PC-9 (cell line): ENCODE data around the gene FMNL1. TPM values are rescaled to one million over a fixed set of nuclear protein-coding genes. Genes with fewer than 3 reads are reported as not detected.
A peak's percentile ranks its signal among the peaks of the same experiment; 100 is the strongest.

Source experiments
- BruUV-seq: library from RNA; stranded (reverse); fragments of 400-500 nt; replicated peaks from 2 replicates; lab custom pipeline; 2021; lab: Mats Ljungman, UMichigan
- CTCF ChIA-PET: fragments of 300-600 bp; sonication (Branson Sonifier 250); formaldehyde crosslinking; loops from one replicate; lab custom pipeline; 2022; ENCODE audit warnings: antibody characterized with exemption; lab: Charles Lee
- POLR2A ChIA-PET: fragments of 300-600 bp; sonication (Branson Sonifier 250); formaldehyde crosslinking; loops from one replicate; lab custom pipeline; 2022; ENCODE audit warnings: antibody characterized with exemption; ENCODE audit not compliant: unreplicated experiment; lab: Charles Lee
- DNase-seq, 2 experiments: peaks; one replicate each; pipeline versions ENCODE4 v3.0.0 to v3.0.0-alpha.2; 2015 to 2022; ENCODE audit warnings: mixed read lengths in 1 of 2
- H2AFZ ChIP-seq: fragments of 200-600 bp; sonication (generic); 2 replicates; pipeline ENCODE4 v1.8.1; 2017; ENCODE audit warnings: antibody characterized with exemption
- H3F3A ChIP-seq: fragments of 200-600 bp; sonication (generic); 2 replicates; pipeline ENCODE4 v1.8.1; 2017; ENCODE audit warnings: antibody characterized with exemption, mild to moderate bottlenecking, low read depth; ENCODE audit not compliant: insufficient read depth
- H3K27ac ChIP-seq: fragments of 200-600 bp; sonication (generic); 2 replicates; pipeline ENCODE4 v1.6.1; 2016; ENCODE audit warnings: mixed run types
- H3K27me3 ChIP-seq: fragments of 200-600 bp; sonication (generic); 2 replicates; pipeline ENCODE4 v1.6.1; 2016; ENCODE audit warnings: low read depth, mixed run types; ENCODE audit not compliant: insufficient read depth
- H3K36me3 ChIP-seq: fragments of 200-600 bp; sonication (generic); 2 replicates; pipeline ENCODE4 v1.6.1; 2016; ENCODE audit warnings: low read depth, mixed run types
- H3K4me1 ChIP-seq: fragments of 200-600 bp; sonication (generic); replicated peaks from 2 replicates; pipeline ENCODE4 v1.6.1; 2016; ENCODE audit warnings: mixed run types; ENCODE audit not compliant: insufficient read depth
- H3K4me2 ChIP-seq: fragments of 200-600 bp; sonication (generic); 2 replicates; pipeline ENCODE4 v1.6.1; 2017; ENCODE audit warnings: mixed run types
- H3K4me3 ChIP-seq: fragments of 200-600 bp; sonication (generic); 2 replicates; pipeline ENCODE4 v1.6.1; 2016; ENCODE audit warnings: mixed run types
- H3K79me2 ChIP-seq: fragments of 200-600 bp; sonication (generic); 2 replicates; pipeline ENCODE4 v1.6.1; 2017; ENCODE audit warnings: low read depth, mixed run types
- H3K9me2 ChIP-seq: fragments of 200-600 bp; sonication (generic); 2 replicates; pipeline ENCODE4 v1.8.1; 2017; ENCODE audit warnings: mild to moderate bottlenecking; ENCODE audit not compliant: insufficient read depth
- H3K9me3 ChIP-seq: fragments of 200-600 bp; sonication (generic); 2 replicates; pipeline ENCODE4 v1.8.1; 2016; ENCODE audit warnings: low read depth; ENCODE audit not compliant: insufficient read depth
- H4K20me1 ChIP-seq: fragments of 200-600 bp; sonication (generic); 2 replicates; pipeline ENCODE4 v1.8.1; 2017; ENCODE audit not compliant: insufficient read depth
- CTCF ChIP-seq: fragments of 200-600 bp; sonication (generic); conservative IDR thresholded peaks from 2 replicates; pipeline ENCODE4 v1.6.1; 2017; ENCODE audit warnings: mixed run types, antibody characterized with exemption, mild to moderate bottlenecking, moderate library complexity
- EZH2 ChIP-seq: fragments of 200-600 bp; sonication (generic); IDR thresholded peaks from 2 replicates; pipeline ENCODE4 v1.8.0; 2017; ENCODE audit warnings: antibody characterized with exemption, low read depth
- intact Hi-C: fragments of 100-400 bp; cut with micrococcal nuclease; formaldehyde crosslinking; loops from one replicate; pipeline ENCODE4 v1.10.0; 2022; ENCODE audit not compliant: unreplicated experiment
- total RNA-seq: library from RNA; stranded (reverse); gene quantifications from 2 replicates; pipeline ENCODE4 v1.2.3, GENCODE V29; 2021

FMNL1 gene
- total RNA-seq, 1 experiment from 2014 or later, result 12.9 TPM

GRCh38 chr17:45296833-45297124 is 75.1 kb downstream of the FMNL1 start:
- peaks cover 99% of the 10 kb centered on the region for H3K79me2 ChIP-seq
- peak in 1 of 2 experiments; percentile 57 for DNase-seq
- H3K4me2 ChIP-seq, result peak overlapping the region; percentile 59
- no peaks in the 10 kb centered on the region for H3K9me2 ChIP-seq
- H3K4me3 ChIP-seq, result no peak overlapping the region
- H4K20me1 ChIP-seq, result peaks cover 12% of the 10 kb centered on the region
- no peaks in the 10 kb centered on the region for H3K9me3 ChIP-seq
- H3K27ac ChIP-seq, result peak overlapping the region; percentile 82
- TF ChIP-seq EZH2 (no peak), CTCF (no peak)
- intact Hi-C loops, result no loop called here
- H3K4me1 ChIP-seq, result peaks cover 61% of the 10 kb centered on the region
- H3K27me3 ChIP-seq, result no peaks in the 10 kb centered on the region
- ChIA-PET POLR2A (no interaction called here), CTCF (no interaction called here)
- peaks cover 33% of the 10 kb centered on the region for H3K36me3 ChIP-seq
- H2AFZ ChIP-seq, result no peak overlapping the region
- H3F3A ChIP-seq, result peaks cover 75% of the 10 kb centered on the region
- BruUV-seq, result no TSS peak

Other genes with a start within 250 kb of the FMNL1 start
- gene DCAKD, start 170.3 kb upstream of the FMNL1 start, total RNA-seq, result 57.9 and 68.8 TPM in 2 replicates
- 103 and 132 TPM in 2 replicates for gene NMT1, start 160.6 kb upstream of the FMNL1 start, total RNA-seq
- 92.4 and 138 TPM in 2 replicates for gene PLCD3, start 89.4 kb upstream of the FMNL1 start, total RNA-seq
- 14.6 and 19.5 TPM in 2 replicates for gene ACBD4, start 86.2 kb upstream of the FMNL1 start, total RNA-seq
- 49.3 and 64.9 TPM in 2 replicates for gene HEXIM1, start 73.4 kb upstream of the FMNL1 start, total RNA-seq
- 22.4 and 32.2 TPM in 2 replicates for gene HEXIM2, start 60.0 kb upstream of the FMNL1 start, total RNA-seq
- 0.35 and 0.48 TPM in 2 replicates for gene SPATA32, start 40.2 kb downstream of the FMNL1 start, total RNA-seq
- gene MAP3K14, start 95.1 kb downstream of the FMNL1 start, total RNA-seq, result 58.3 and 72.4 TPM in 2 replicates
- gene ARHGAP27, start 211.0 kb downstream of the FMNL1 start, total RNA-seq, result 60.6 and 61.4 TPM in 2 replicates